Kidney (tissue), 14 donors: ENCODE data around the gene SMARCA2. TPM values are rescaled to one million over a fixed set of nuclear protein-coding genes. Genes with fewer than 3 reads are reported as not detected.

Source experiments
- DNase-seq, 5 donors: peaks; one replicate each; pipeline ENCODE4 v3.0.0-alpha.2; 2013 to 2020
- FAIRE-seq: peaks from 2 replicates; lab custom pipeline; 2012; peaks lifted over from hg19 to GRCh38; lab: Jason Lieb, UNC
- H3K27ac ChIP-seq, 2 donors: one replicate each; pipeline ENCODE4 v1.7.0; 2013; ENCODE audit warnings: low read depth in 2 of 2, low read length in 2 of 2, inconsistent platforms in 1 of 2
- H3K27me3 ChIP-seq: one replicate; pipeline ENCODE4 v1.7.1; 2013; ENCODE audit warnings: low read length, inconsistent platforms; ENCODE audit not compliant: control insufficient read depth, insufficient read depth
- H3K36me3 ChIP-seq, 3 donors: one replicate each; pipeline versions ENCODE4 v1.7.0 to v1.7.1; 2013; ENCODE audit warnings: low read length in 3 of 3, control low read depth in 1 of 3, inconsistent platforms in 1 of 3; ENCODE audit not compliant: insufficient read depth in 3 of 3, control insufficient read depth in 2 of 3
- H3K4me1 ChIP-seq, 3 donors: one replicate each; pipeline versions ENCODE4 v1.7.0 to v1.7.1; 2013; ENCODE audit warnings: low read length in 3 of 3, inconsistent platforms in 1 of 3, low read depth in 1 of 3; ENCODE audit not compliant: control insufficient read depth in 2 of 3, insufficient read depth in 2 of 3
- H3K4me3 ChIP-seq, 3 donors: one replicate each; pipeline versions ENCODE4 v1.7.0 to v1.8.1; 2013; ENCODE audit warnings: low read length in 3 of 3, control low read depth in 1 of 3, inconsistent platforms in 1 of 3
- H3K9ac ChIP-seq, 3 donors: one replicate each; pipeline versions ENCODE4 v1.7.0 to v1.7.1; 2013; ENCODE audit warnings: low read length in 3 of 3, control low read depth in 1 of 3, inconsistent platforms in 1 of 3
- H3K9me3 ChIP-seq, 3 donors: one replicate each; pipeline versions ENCODE4 v1.7.0 to v1.7.1; 2013; ENCODE audit warnings: low read length in 3 of 3, control low read depth in 1 of 3, inconsistent platforms in 1 of 3; ENCODE audit not compliant: control insufficient read depth in 2 of 3, insufficient read depth in 1 of 3
- CTCF ChIP-seq: IDR thresholded peaks from 3 replicates; pipeline ENCODE4 v1.5.1; 2012; ENCODE audit warnings: mild to moderate bottlenecking, moderate library complexity, borderline replicate concordance; ENCODE audit not compliant: insufficient read depth; ENCODE audit errors: extremely low read depth
- intact Hi-C: fragments of 100-400 bp; cut with DNase I; formaldehyde crosslinking; loops from one replicate; pipeline ENCODE4 v1.11.1; 2022
- polyA plus RNA-seq: library from polyadenylated mRNA; stranded (reverse); fragments of 350-450 nt; fragmentation: Illumina TruSeq; extraction: RNeasy Lipid Tissue Mini Kit (QIAGEN cat#74804); gene quantifications from one replicate; pipeline ENCODE4 v1.2.3, GENCODE V29; 2014; ENCODE audit warnings: low read depth, low replicate concordance; ENCODE audit not compliant: insufficient read depth
- total RNA-seq: library from RNA; stranded (reverse); fragmentation: NEBNext Ultra II Directional; extraction: Animal tissue kit (Norgen Biotek cat#: 25700); gene quantifications from one replicate; pipeline ENCODE4 v1.2.1, GENCODE V29; 2021
- donor health status: control.
- donor health status: control.
- donor health status: control.
- donor health status: control.
- donor health status: control.
- donor health status: DM: yes; HTN: yes; CAD: no.
- donor health status: Normal renal cell carcinoma (clear cell type).

Gene SMARCA2
- total and polyA plus RNA-seq, 2 donors from 2014 or later, result 54.3 to 189 TPM

GRCh38 chr9:2161661-2162060, 146.5 kb downstream of the SMARCA2 start:
- H3K4me1 ChIP-seq, result peaks cover 4 to 9% (median 5%) of the 10 kb centered on the region in 3 donors
- FAIRE-seq, result no peak

GRCh38 chr9:2163231-2163885, 148.2 kb downstream of the SMARCA2 start:
- Histone ChIP-seq H3K9ac (no peak overlapping the region), H3K27ac (no peak overlapping the region), H3K9me3 (no peaks in the 10 kb centered on the region), H3K36me3 (peaks cover 0 to 4% (median 0%) of the 10 kb centered on the region in 3 donors), H3K27me3 (no peaks in the 10 kb centered on the region), H3K4me1 (peaks cover 0 to 7% (median 4%) of the 10 kb centered on the region in 3 donors), H3K4me3 (no peak overlapping the region)
- intact Hi-C loops, result no loop called here
- no peak for DNase-seq
- no peak for TF ChIP-seq CTCF
- no peak for FAIRE-seq

More at GRCh38 chr9:2161661-2162060, 146.5 kb downstream of the SMARCA2 start:
- Histone ChIP-seq H3K27ac (no peak overlapping the region), H3K36me3 (peaks cover 0 to 4% (median 0%) of the 10 kb centered on the region in 3 donors), H3K27me3 (no peaks in the 10 kb centered on the region), H3K4me3 (no peak overlapping the region), H3K9ac (no peak overlapping the region), H3K9me3 (no peaks in the 10 kb centered on the region)
- TF ChIP-seq CTCF, result no peak
- intact Hi-C loops, result no loop called here
- DNase-seq, result no peak

DNA sequence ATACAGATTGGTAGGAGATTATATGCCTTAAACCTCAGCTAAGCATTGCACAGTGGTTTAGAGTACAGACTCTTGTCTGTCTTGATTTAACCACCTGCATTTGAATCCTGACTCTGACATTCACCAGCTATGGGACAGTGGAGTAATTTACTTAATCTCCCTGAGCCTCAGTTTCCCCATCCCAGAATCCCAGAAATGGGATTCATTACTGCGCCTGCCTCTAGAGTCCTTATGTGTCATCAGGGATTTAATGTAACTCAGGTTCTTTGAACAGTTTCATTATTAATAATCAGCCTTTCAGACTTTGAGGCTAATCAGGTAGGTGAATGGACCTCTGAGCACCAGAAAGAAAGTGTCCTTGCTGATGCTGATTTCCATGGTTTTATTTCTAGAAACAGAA, 149.1 kb downstream of the SMARCA2 start:
- H3K27ac ChIP-seq, result no peak overlapping the region
- H3K4me3 ChIP-seq, result no peak overlapping the region
- no peak for TF ChIP-seq CTCF
- DNase-seq, result no peak
- intact Hi-C loops, result no loop called here
- H3K4me1 ChIP-seq, result peaks cover 0 to 4% (median 4%) of the 10 kb centered on the region in 3 donors
- no peak overlapping the region for H3K9ac ChIP-seq
- H3K36me3 ChIP-seq, result peaks cover 0 to 9% (median 0%) of the 10 kb centered on the region in 3 donors
- FAIRE-seq, result no peak
- H3K27me3 ChIP-seq, result no peaks in the 10 kb centered on the region
- no peaks in the 10 kb centered on the region for H3K9me3 ChIP-seq

- H3K4me3 ChIP-seq, result no peak overlapping the region
- H3K4me1 ChIP-seq, result no peaks in the 10 kb centered on the region
- DNase-seq, result no peak
- H3K9me3 ChIP-seq, result no peaks in the 10 kb centered on the region
- intact Hi-C loops, result no loop called here
- no peak overlapping the region for H3K27ac ChIP-seq
- FAIRE-seq, result no peak
- H3K27me3 ChIP-seq, result no peaks in the 10 kb centered on the region
- no peak for TF ChIP-seq CTCF
- H3K36me3 ChIP-seq, result peaks cover 0 to 10% (median 9%) of the 10 kb centered on the region in 3 donors
- no peak overlapping the region for H3K9ac ChIP-seq
These were observed 151.1 kb downstream of the SMARCA2 start for GRCh38 chr9:2166203-2166602.
